Left lung (tissue), 10 donors: ENCODE data around the gene PCNX2. TPM values are rescaled to one million over a fixed set of nuclear protein-coding genes. Genes with fewer than 3 reads are reported as not detected.
A peak's percentile ranks its signal among the peaks of the same experiment; 100 is the strongest.

Experiments used
- ATAC-seq: fragments of 200-7000 bp; cut with Tn5 transposase; one replicate; pipeline ENCODE4 v1.9.1; 2020; ENCODE audit warnings: moderate library complexity
- DNase-seq, 4 donors: peaks; one replicate each; pipeline ENCODE4 v3.0.0-alpha.2; 2013 to 2020
- H3K27ac ChIP-seq, 2 donors: fragments of 200-600 bp; sonication (generic) in 1 of 2; one replicate each; pipeline versions ENCODE4 v1.5.0 to v1.8.0; 2020 to 2021
- H3K27me3 ChIP-seq, 2 donors: fragments of 200-600 bp; sonication (generic) in 1 of 2; one replicate each; pipeline versions ENCODE4 v1.5.0 to v1.8.0; 2020 to 2021
- H3K36me3 ChIP-seq, 2 donors: fragments of 200-600 bp; sonication (generic) in 1 of 2; one replicate each; pipeline versions ENCODE4 v1.5.0 to v1.8.0; 2020 to 2021
- H3K4me1 ChIP-seq, 2 donors: fragments of 200-600 bp; one replicate each; pipeline ENCODE4 v1.8.0; 2021
- H3K4me3 ChIP-seq, 2 donors: fragments of 200-600 bp; sonication (generic) in 1 of 2; one replicate each; pipeline versions ENCODE4 v1.5.0 to v1.8.0; 2020 to 2021; ENCODE audit warnings: mild to moderate bottlenecking in 1 of 2
- H3K9me3 ChIP-seq, 2 donors: fragments of 200-600 bp; sonication (generic) in 1 of 2; one replicate each; pipeline versions ENCODE4 v1.5.0 to v1.8.0; 2020 to 2021
- intact Hi-C, 2 donors: fragments of 100-400 bp; cut with DNase I; formaldehyde crosslinking; loops; one replicate each; pipeline versions ENCODE4 v1.11.2 to v1.14.2; 2022
- polyA plus RNA-seq, 6 donors: library from polyadenylated mRNA; unstranded; fragments of 120-200 nt; gene quantifications; one replicate each; pipeline ENCODE4 v1.2.1, GENCODE V29; 2013; ENCODE audit not compliant: insufficient read length in 6 of 6
- total RNA-seq, 2 donors: library from RNA; stranded (reverse); fragmentation: NEBNext Ultra II Directional; extraction: Animal tissue kit (Norgen Biotek cat#: 25700); gene quantifications; one replicate each; pipeline ENCODE4 v1.2.1, GENCODE V29; 2021
- TF ChIP-seq, protein P1 (sequence below), 2 donors: fragments of 200-600 bp; sonication (generic) in 1 of 2; IDR thresholded peaks; one replicate each; pipeline versions ENCODE4 v1.5.0 to v1.8.0; 2021; ENCODE audit warnings: antibody characterized with exemption in 2 of 2
- donor health status: DM: no; HTN: yes; CAD: no.
- donor health status: DM: no; HTN: no; CAD: no.

The PCNX2 gene
- total and polyA plus RNA-seq, 8 donors: 9.2 to 14.7 (median 11.3) TPM

DNA sequence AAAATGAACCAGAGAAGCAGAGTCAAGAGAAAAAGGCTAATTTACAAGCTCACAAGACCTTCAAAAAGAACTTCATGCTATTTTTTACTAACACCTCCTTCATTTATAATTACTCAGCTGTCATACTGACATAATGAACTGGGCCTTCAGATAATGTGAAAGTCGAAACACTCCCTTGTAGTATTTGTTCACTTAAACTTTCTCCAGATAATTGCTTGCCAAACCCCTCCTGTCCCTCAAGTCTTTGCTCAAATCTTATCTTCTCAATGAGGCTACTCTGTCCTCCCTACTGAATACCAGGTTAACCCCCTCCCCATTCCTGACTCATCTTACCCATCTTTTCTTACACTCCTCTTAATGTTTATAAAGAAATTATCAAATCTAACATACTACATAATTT is 20.9 kb upstream of the PCNX2 start:
- no peaks in the 10 kb centered on the region for H3K4me1 ChIP-seq
- intact Hi-C loops: no loop called here
- H3K4me3 ChIP-seq: no peak overlapping the region
- peaks cover 0 to 18% of the 10 kb centered on the region in 2 donors for H3K27me3 ChIP-seq
- no peak for DNase-seq
- no peaks in the 10 kb centered on the region for H3K36me3 ChIP-seq
- no peaks in the 10 kb centered on the region for H3K9me3 ChIP-seq
- TF ChIP-seq, protein P1, sequence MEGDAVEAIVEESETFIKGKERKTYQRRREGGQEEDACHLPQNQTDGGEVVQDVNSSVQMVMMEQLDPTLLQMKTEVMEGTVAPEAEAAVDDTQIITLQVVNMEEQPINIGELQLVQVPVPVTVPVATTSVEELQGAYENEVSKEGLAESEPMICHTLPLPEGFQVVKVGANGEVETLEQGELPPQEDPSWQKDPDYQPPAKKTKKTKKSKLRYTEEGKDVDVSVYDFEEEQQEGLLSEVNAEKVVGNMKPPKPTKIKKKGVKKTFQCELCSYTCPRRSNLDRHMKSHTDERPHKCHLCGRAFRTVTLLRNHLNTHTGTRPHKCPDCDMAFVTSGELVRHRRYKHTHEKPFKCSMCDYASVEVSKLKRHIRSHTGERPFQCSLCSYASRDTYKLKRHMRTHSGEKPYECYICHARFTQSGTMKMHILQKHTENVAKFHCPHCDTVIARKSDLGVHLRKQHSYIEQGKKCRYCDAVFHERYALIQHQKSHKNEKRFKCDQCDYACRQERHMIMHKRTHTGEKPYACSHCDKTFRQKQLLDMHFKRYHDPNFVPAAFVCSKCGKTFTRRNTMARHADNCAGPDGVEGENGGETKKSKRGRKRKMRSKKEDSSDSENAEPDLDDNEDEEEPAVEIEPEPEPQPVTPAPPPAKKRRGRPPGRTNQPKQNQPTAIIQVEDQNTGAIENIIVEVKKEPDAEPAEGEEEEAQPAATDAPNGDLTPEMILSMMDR (IDR thresholded peaks at IDR 0.05): no peak
- H3K27ac ChIP-seq: no peak overlapping the region
- no peak for ATAC-seq

DNA sequence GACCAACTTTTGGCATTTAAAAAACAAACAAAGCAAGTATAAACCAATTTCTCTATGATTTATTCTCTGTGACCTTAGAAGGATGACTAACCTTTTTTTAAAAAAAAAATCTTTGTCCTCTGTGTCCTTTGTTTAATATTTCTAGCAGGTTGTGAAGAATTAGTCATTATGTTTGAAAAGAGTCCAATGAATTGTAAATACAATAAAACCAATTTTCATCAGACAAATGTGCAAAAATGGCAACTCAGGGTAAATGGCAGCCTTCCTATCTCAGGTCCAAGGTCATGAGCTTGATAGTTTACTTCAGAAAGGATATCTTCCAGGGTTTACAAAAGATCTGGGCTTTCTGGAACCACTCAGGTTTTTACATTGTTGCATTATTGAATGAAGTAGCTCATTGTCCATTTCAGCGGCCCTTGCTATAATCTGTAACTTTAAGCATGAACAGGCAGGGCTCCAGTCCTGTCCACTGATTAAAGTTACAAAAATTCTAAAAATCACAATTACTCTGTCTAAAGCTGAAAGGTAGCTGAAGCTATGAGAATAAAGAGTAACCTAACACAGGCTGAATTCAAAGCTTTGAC is 20.3 kb upstream of the PCNX2 start:
- Histone ChIP-seq H3K36me3 (no peaks in the 10 kb centered on the region), H3K4me3 (no peak overlapping the region), H3K27ac (no peak overlapping the region), H3K27me3 (peaks cover 0 to 12% of the 10 kb centered on the region in 2 donors), H3K9me3 (no peaks in the 10 kb centered on the region), H3K4me1 (no peaks in the 10 kb centered on the region)
- intact Hi-C loops: no loop called here
- TF ChIP-seq, protein P1 (IDR thresholded peaks at IDR 0.05): no peak
- DNase-seq (no peak), ATAC-seq (no peak)

DNA sequence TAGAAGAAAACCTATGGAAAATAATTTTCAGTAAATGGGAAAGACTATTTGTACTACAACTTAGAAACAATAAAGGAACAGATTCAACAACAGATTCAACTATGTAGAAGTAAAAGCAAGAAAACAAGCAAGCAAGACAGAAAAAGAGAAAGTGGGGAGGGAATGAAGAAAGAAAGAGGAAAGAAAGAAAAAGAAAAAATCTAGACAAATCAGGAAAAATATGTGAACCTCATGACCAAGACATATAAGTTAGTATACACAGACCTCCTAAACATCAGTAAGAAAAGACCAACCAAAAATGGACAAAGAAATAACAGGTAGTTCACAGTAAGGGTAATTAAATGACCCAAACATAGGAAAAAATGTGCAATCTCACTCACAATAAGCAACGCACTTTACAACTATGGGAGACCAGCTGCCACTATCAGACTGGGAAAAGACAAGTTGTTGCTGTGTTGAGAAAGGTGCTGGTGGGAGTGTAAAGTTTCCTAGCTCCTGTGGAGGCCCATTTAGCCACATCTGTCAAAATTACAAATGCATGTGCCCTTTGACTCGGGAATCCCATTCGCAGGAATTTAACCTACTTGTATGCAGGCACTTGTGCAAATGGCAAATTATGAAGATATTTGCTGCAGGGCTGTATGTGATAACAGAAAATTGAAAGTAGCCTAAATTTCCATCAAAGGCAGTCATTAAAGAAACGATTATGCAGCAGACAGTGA is 18.1 kb upstream of the PCNX2 start:
- Histone ChIP-seq H3K4me1 (no peaks in the 10 kb centered on the region), H3K4me3 (no peak overlapping the region), H3K36me3 (no peaks in the 10 kb centered on the region), H3K27ac (no peak overlapping the region), H3K27me3 (peaks cover 0 to 5% of the 10 kb centered on the region in 2 donors), H3K9me3 (no peaks in the 10 kb centered on the region)
- ATAC-seq (no peak), DNase-seq (no peak)
- TF ChIP-seq, protein P1 (IDR thresholded peaks at IDR 0.05): no peak
- intact Hi-C loops: no loop called here

DNA sequence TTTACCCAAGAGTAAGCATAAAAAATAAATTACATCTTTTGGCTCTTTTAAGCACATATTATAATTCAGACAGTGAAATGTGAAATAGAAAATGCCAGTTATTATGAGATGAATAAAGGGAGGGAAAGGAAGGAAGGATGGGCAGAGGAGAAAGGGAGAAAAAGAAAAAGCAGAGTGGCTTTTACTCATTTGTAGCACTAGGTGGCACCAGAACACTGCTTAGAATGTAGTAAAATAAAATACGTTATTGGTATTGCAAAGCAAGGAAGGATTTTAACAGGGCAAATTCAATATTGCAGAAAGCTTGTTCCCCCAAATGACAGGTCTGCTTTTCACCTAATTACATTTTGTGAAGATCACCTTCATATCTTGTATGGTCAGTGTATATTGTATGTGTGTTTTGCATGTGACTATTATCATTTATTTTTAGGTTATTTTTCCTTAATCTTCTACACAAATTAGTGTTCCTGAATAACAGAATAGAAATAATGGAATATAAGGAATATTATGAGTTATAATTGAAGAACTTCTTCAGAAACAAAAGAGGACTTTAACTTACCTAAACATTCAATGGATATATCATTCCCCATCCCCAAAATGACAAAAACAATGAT is 9.1 kb upstream of the PCNX2 start:
- H3K4me3 ChIP-seq: no peak overlapping the region
- no peak overlapping the region for H3K27ac ChIP-seq
- intact Hi-C loops: no loop called here
- peaks cover 0 to 3% of the 10 kb centered on the region in 2 donors for H3K9me3 ChIP-seq
- TF ChIP-seq, protein P1 (IDR thresholded peaks at IDR 0.05): peak; percentile 66 to 68
- peak; percentile 84 for ATAC-seq
- H3K36me3 ChIP-seq: no peaks in the 10 kb centered on the region
- DNase-seq: peak in 1 of 4 donors; percentile 25
- H3K4me1 ChIP-seq: no peaks in the 10 kb centered on the region
- H3K27me3 ChIP-seq: peaks cover 0 to 7% of the 10 kb centered on the region in 2 donors

DNA sequence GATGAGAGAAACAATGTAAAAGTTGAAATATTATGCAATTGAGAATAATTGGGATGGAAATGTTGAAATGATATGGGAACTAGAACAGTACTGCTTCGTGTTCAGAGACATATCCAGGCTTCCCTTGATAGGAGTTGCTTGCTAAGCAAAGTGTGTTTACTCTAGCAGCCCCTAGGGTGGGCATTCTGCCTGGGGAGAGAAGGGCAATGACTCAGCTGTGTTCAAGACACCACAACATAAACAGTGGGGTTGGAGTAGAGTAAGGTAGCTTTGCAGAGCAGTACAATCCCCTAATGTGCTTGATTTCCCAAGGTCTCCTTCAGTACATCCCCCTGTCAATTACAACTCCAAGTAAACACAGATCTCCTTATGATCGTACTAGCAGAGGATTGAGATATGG is 4.8 kb upstream of the PCNX2 start:
- intact Hi-C loops: no loop called here
- Histone ChIP-seq H3K27ac (no peak overlapping the region), H3K4me3 (no peak overlapping the region), H3K27me3 (peaks cover 0 to 25% of the 10 kb centered on the region in 2 donors), H3K36me3 (no peaks in the 10 kb centered on the region), H3K9me3 (peaks cover 0 to 3% of the 10 kb centered on the region in 2 donors), H3K4me1 (peaks cover 0 to 6% of the 10 kb centered on the region in 2 donors)
- TF ChIP-seq, protein P1 (IDR thresholded peaks at IDR 0.05): no peak
- no peak for ATAC-seq
- DNase-seq: no peak
